HG03457 (cell line): ENCODE data around the gene IRAK3.

Source experiments
- ATAC-seq: cut with Tn5 transposase; IDR thresholded peaks from one replicate; pipeline ENCODE4 v1.9.1; 2021; ENCODE audit warnings: moderate number of reproducible peaks; ENCODE audit not compliant: unreplicated experiment

IRAK3 gene

GRCh38 chr12:66252771-66253170 is 63.8 kb downstream of the IRAK3 start:
- no peak for ATAC-seq

- no peak for ATAC-seq
Observed at GRCh38 chr12:66255737-66256136, 66.7 kb downstream of the IRAK3 start.

GRCh38 chr12:66258011-66258410 is 69.0 kb downstream of the IRAK3 start:
- no peak for ATAC-seq

- no peak for ATAC-seq
Observed at GRCh38 chr12:66262737-66263136, 73.7 kb downstream of the IRAK3 start.

- ATAC-seq, result no peak
Observed at GRCh38 chr12:66268562-66268961, 79.5 kb downstream of the IRAK3 start.

- no peak for ATAC-seq
Observed at GRCh38 chr12:66269142-66269541, 80.1 kb downstream of the IRAK3 start.

- ATAC-seq, result no peak
Observed at GRCh38 chr12:66269757-66270383, 80.9 kb downstream of the IRAK3 start.

GRCh38 chr12:66270613-66271012 is 81.6 kb downstream of the IRAK3 start:
- ATAC-seq, result no peak

- ATAC-seq, result no peak
Observed at GRCh38 chr12:66272650-66273049, 83.6 kb downstream of the IRAK3 start.

GRCh38 chr12:66273147-66273546 is 84.1 kb downstream of the IRAK3 start:
- ATAC-seq, result no peak

GRCh38 chr12:66275040-66275439 is 86.0 kb downstream of the IRAK3 start:
- no peak for ATAC-seq

- ATAC-seq, result no peak
Observed at GRCh38 chr12:66279123-66279712, 90.2 kb downstream of the IRAK3 start.

GRCh38 chr12:66280561-66280960 is 91.5 kb downstream of the IRAK3 start:
- ATAC-seq, result no peak

GRCh38 chr12:66282244-66282643 is 93.2 kb downstream of the IRAK3 start:
- no peak for ATAC-seq

- ATAC-seq, result no peak
Observed at GRCh38 chr12:66287275-66287674, 98.3 kb downstream of the IRAK3 start.

- no peak for ATAC-seq
Observed at GRCh38 chr12:66288121-66288520, 99.1 kb downstream of the IRAK3 start.

- ATAC-seq, result no peak
Observed at GRCh38 chr12:66289485-66289884, 100.5 kb downstream of the IRAK3 start.

- no peak for ATAC-seq
Observed at GRCh38 chr12:66290716-66291200, 101.7 kb downstream of the IRAK3 start.

GRCh38 chr12:66296176-66296683 is 107.2 kb downstream of the IRAK3 start:
- ATAC-seq, result no peak

- ATAC-seq, result no peak
Observed at GRCh38 chr12:66297080-66297479, 108.1 kb downstream of the IRAK3 start.

- ATAC-seq, result no peak
Observed at GRCh38 chr12:66297923-66298322, 108.9 kb downstream of the IRAK3 start.

GRCh38 chr12:66301944-66302826 is 113.2 kb downstream of the IRAK3 start, which contains the start of gene HELB:
HELB (plus strand) TSS chr12:66302493; CDS start chr12:66302604, 111 bp downstream.
- ATAC-seq, result peak; percentile 92
